ENCODE results near the gene ERBIN.

DNA sequence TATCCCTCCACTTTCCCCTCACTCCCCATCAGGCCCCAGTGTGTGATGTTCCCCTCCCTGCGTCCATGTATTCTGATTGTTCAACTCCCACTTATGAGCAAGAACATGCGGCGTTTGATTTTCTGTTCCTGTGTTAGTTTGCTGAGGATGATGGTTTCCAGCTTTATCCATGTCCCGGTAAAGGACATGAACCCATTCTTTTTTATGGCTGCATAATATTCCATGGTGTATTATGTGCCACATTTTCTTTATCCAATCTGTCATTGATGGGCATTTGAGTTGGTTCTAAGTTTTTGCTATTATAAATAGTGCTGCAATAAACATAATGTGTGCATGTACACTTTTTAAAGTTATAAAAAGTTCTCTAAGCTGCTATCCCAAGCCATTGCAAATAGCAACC, 75.6 kb downstream of the ERBIN start:
- TF ChIP-seq, protein P1, sequence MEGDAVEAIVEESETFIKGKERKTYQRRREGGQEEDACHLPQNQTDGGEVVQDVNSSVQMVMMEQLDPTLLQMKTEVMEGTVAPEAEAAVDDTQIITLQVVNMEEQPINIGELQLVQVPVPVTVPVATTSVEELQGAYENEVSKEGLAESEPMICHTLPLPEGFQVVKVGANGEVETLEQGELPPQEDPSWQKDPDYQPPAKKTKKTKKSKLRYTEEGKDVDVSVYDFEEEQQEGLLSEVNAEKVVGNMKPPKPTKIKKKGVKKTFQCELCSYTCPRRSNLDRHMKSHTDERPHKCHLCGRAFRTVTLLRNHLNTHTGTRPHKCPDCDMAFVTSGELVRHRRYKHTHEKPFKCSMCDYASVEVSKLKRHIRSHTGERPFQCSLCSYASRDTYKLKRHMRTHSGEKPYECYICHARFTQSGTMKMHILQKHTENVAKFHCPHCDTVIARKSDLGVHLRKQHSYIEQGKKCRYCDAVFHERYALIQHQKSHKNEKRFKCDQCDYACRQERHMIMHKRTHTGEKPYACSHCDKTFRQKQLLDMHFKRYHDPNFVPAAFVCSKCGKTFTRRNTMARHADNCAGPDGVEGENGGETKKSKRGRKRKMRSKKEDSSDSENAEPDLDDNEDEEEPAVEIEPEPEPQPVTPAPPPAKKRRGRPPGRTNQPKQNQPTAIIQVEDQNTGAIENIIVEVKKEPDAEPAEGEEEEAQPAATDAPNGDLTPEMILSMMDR (IDR thresholded peaks at IDR 0.05 in 2 of 3, conservative IDR thresholded peaks at IDR 0.05 in 1 of 3; ENCODE audit: control insufficient read depth in 2 of 3, extremely low read depth in 1 of 3, insufficient read depth in 1 of 3, low read depth in 3 of 3, low read length in 3 of 3) = no peak
- TF ChIP-seq, protein P2, sequence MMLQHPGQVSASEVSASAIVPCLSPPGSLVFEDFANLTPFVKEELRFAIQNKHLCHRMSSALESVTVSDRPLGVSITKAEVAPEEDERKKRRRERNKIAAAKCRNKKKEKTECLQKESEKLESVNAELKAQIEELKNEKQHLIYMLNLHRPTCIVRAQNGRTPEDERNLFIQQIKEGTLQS (IDR thresholded peaks at IDR 0.05; ENCODE audit: borderline replicate concordance, extremely low read depth, low read depth, low read length) = no peak

Data from GM12878 (cell line).